Measurements from ENCODE around the gene PLGRKT. TPM values are rescaled to one million over a fixed set of nuclear protein-coding genes. Genes with fewer than 3 reads are reported as not detected.
"Not testable (repeated sequence)": the region's sequence is repeated elsewhere in the genome, so short reads cannot be mapped to it uniquely, and the experiment has no call there.

PLGRKT gene
- total and polyA plus RNA-seq, 2 experiments from 2014 or later, result 13.1 to 31.5 TPM

- Mint-ChIP-seq H3K36me3 (ENCODE audit: low read depth) (peaks cover 8% of the 10 kb centered on the region; the same call in 2 of the 3 replicates), H3K4me3 (no peak overlapping the region), H3K9me3 (peaks cover 31% of the 10 kb centered on the region), H3K4me1 (no peaks in the 10 kb centered on the region), H3K27ac (no peak overlapping the region), H3K27me3 (ENCODE audit: insufficient read depth, low read depth, poor library complexity) (no peaks in the 10 kb centered on the region)
- H3K4me1 ChIP-seq (ENCODE audit: insufficient read depth), result no peaks in the 10 kb centered on the region
- H3K4me3 ChIP-seq, result no peak overlapping the region
- H3K27ac ChIP-seq (ENCODE audit: low read depth), result no peak overlapping the region
- peak; percentile 49 for DNase-seq (ENCODE audit: low spot score)
- H3K27me3 ChIP-seq (ENCODE audit: insufficient read depth), result no peaks in the 10 kb centered on the region
- H2AFZ ChIP-seq, result no peak overlapping the region
- no peaks in the 10 kb centered on the region for H3K36me3 ChIP-seq (ENCODE audit: insufficient read depth)
- ATAC-seq, result peak; percentile 85
- no peak overlapping the region for H3K4me2 ChIP-seq
- H3K79me2 ChIP-seq (replicated peaks; ENCODE audit: insufficient read depth), result no peaks in the 10 kb centered on the region
- H3K9me2 ChIP-seq (ENCODE audit: insufficient read depth), result no peaks in the 10 kb centered on the region
- TF ChIP-seq NANOG (IDR thresholded peaks at IDR 0.05; ENCODE audit: borderline replicate concordance) (no peak), CTCF (conservative IDR thresholded peaks at IDR 0.05; ENCODE audit: low read depth in 2 of 2) (peak in 1 of 2 experiments; percentile 24; a peak in 2 of 4 replicates)
- H3F3A ChIP-seq (replicated peaks; ENCODE audit: low read depth), result no peaks in the 10 kb centered on the region
- no peaks in the 10 kb centered on the region for H4K20me1 ChIP-seq (replicated peaks; ENCODE audit: insufficient read depth)
Measured at GRCh38 chr9:5402217-5402616, 35.5 kb downstream of the PLGRKT start.

DNA sequence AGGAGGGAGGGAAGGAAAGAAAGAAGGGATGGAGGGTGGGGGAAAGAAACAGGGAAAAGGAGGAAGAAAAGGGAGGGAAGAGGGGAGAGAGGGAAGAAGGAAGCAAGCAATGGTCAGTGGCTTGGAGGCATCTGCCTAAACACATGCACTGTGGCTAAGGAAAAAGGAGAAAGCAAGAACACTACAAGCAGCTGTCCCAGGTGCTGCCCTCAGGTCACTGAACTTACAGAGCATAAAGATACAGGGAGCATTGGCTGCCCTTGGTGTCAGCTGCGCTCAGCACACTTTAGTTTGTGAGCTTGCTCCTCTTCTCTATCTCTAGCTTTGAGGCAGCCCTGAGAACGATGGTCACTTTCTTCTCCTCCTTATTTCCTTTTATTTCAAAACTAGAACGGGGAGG, 40.2 kb downstream of the PLGRKT start:
- not testable (repeated sequence) for H3K9me3 Mint-ChIP-seq; H3K4me1 ChIP-seq (ENCODE audit: insufficient read depth); H3K36me3 Mint-ChIP-seq (ENCODE audit: low read depth); H3K4me1 Mint-ChIP-seq; H3K27me3 Mint-ChIP-seq (ENCODE audit: insufficient read depth, low read depth, poor library complexity); H3K4me2 ChIP-seq; H3K27me3 ChIP-seq (ENCODE audit: insufficient read depth); H3K4me3 ChIP-seq; H3F3A ChIP-seq (replicated peaks; ENCODE audit: low read depth); DNase-seq (ENCODE audit: low spot score); H3K36me3 ChIP-seq (ENCODE audit: insufficient read depth); H3K9me2 ChIP-seq (ENCODE audit: insufficient read depth); H3K79me2 ChIP-seq (replicated peaks; ENCODE audit: insufficient read depth); H2AFZ ChIP-seq; H4K20me1 ChIP-seq (replicated peaks; ENCODE audit: insufficient read depth); H3K4me3 Mint-ChIP-seq; H3K27ac ChIP-seq (ENCODE audit: low read depth); H3K27ac Mint-ChIP-seq
- TF ChIP-seq, protein P1, sequence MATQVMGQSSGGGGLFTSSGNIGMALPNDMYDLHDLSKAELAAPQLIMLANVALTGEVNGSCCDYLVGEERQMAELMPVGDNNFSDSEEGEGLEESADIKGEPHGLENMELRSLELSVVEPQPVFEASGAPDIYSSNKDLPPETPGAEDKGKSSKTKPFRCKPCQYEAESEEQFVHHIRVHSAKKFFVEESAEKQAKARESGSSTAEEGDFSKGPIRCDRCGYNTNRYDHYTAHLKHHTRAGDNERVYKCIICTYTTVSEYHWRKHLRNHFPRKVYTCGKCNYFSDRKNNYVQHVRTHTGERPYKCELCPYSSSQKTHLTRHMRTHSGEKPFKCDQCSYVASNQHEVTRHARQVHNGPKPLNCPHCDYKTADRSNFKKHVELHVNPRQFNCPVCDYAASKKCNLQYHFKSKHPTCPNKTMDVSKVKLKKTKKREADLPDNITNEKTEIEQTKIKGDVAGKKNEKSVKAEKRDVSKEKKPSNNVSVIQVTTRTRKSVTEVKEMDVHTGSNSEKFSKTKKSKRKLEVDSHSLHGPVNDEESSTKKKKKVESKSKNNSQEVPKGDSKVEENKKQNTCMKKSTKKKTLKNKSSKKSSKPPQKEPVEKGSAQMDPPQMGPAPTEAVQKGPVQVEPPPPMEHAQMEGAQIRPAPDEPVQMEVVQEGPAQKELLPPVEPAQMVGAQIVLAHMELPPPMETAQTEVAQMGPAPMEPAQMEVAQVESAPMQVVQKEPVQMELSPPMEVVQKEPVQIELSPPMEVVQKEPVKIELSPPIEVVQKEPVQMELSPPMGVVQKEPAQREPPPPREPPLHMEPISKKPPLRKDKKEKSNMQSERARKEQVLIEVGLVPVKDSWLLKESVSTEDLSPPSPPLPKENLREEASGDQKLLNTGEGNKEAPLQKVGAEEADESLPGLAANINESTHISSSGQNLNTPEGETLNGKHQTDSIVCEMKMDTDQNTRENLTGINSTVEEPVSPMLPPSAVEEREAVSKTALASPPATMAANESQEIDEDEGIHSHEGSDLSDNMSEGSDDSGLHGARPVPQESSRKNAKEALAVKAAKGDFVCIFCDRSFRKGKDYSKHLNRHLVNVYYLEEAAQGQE (IDR thresholded peaks at IDR 0.05; ENCODE audit: unreplicated experiment), result peak; percentile 54
- peak; percentile 90 for ATAC-seq

- Mint-ChIP-seq H3K4me3 (no peak overlapping the region), H3K27ac (no peak overlapping the region), H3K4me1 (no peaks in the 10 kb centered on the region), H3K36me3 (ENCODE audit: low read depth) (no peaks in the 10 kb centered on the region), H3K27me3 (ENCODE audit: insufficient read depth, low read depth, poor library complexity) (no peaks in the 10 kb centered on the region), H3K9me3 (no peaks in the 10 kb centered on the region)
- H3K79me2 ChIP-seq (replicated peaks; ENCODE audit: insufficient read depth), result no peaks in the 10 kb centered on the region
- H2AFZ ChIP-seq, result no peak overlapping the region
- no peak overlapping the region for H3K27ac ChIP-seq (ENCODE audit: low read depth)
- no peaks in the 10 kb centered on the region for H3K27me3 ChIP-seq (ENCODE audit: insufficient read depth)
- no peak for ATAC-seq
- no peak for DNase-seq (ENCODE audit: low spot score)
- H3K36me3 ChIP-seq (ENCODE audit: insufficient read depth), result no peaks in the 10 kb centered on the region
- H3F3A ChIP-seq (replicated peaks; ENCODE audit: low read depth), result no peaks in the 10 kb centered on the region
- H3K4me1 ChIP-seq (ENCODE audit: insufficient read depth), result no peaks in the 10 kb centered on the region
- TF ChIP-seq CREB1 (CRISPR knock-in tag; IDR thresholded peaks at IDR 0.05; ENCODE audit: low read depth), result no peak
- TF ChIP-seq ETS1 (IDR thresholded peaks at IDR 0.05), result no peak
- TF ChIP-seq ZNF114 (CRISPR knock-in tag; IDR thresholded peaks at IDR 0.05), result no peak
- TF ChIP-seq JUNB (IDR thresholded peaks at IDR 0.05; ENCODE audit: unreplicated experiment), result no peak
- no peak for TF ChIP-seq ZNF331 (CRISPR knock-in tag; IDR thresholded peaks at IDR 0.05; ENCODE audit: low read depth)
- no peak for TF ChIP-seq POLR2AphosphoS5 (IDR thresholded peaks at IDR 0.05; ENCODE audit: low read depth)
- no peak for TF ChIP-seq EZH2 (IDR thresholded peaks at IDR 0.05; ENCODE audit: low read depth, unreplicated experiment)
- TF ChIP-seq STAT1 (IDR thresholded peaks at IDR 0.05; ENCODE audit: unreplicated experiment), result no peak
- no peaks in the 10 kb centered on the region for H3K9me2 ChIP-seq (ENCODE audit: insufficient read depth)
- no peak overlapping the region for H3K4me2 ChIP-seq
- no peaks in the 10 kb centered on the region for H4K20me1 ChIP-seq (replicated peaks; ENCODE audit: insufficient read depth)
- no peak overlapping the region for H3K4me3 ChIP-seq
Measured at GRCh38 chr9:5395428-5395827, 42.3 kb downstream of the PLGRKT start.

DNA sequence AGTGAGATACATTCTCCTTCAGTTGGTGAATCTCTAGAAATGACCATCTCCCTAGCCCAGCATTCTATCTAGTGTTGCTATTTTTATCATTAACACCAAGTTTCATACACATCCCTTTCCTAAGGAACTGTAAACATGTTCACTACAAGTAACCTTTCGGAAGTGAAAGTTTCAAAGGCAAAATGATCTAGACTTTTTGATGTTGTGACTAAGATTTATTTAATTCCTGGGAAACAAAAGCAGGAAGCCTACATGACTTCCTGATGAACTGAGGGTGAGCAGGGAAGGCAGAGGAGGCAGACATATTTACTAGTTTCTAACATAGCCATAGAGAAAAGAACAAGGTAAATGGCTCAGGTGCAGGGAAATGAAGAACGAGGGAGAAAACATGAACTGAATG, 43.7 kb downstream of the PLGRKT start:
- not testable (repeated sequence) for H2AFZ ChIP-seq; H3K4me1 Mint-ChIP-seq; H3K4me3 Mint-ChIP-seq; H3F3A ChIP-seq (replicated peaks; ENCODE audit: low read depth); H3K4me1 ChIP-seq (ENCODE audit: insufficient read depth); ATAC-seq; H3K27me3 ChIP-seq (ENCODE audit: insufficient read depth); H3K36me3 Mint-ChIP-seq (ENCODE audit: low read depth); H3K36me3 ChIP-seq (ENCODE audit: insufficient read depth); H4K20me1 ChIP-seq (replicated peaks; ENCODE audit: insufficient read depth); H3K9me3 Mint-ChIP-seq; H3K4me3 ChIP-seq; H3K27me3 Mint-ChIP-seq (ENCODE audit: insufficient read depth, low read depth, poor library complexity); H3K79me2 ChIP-seq (replicated peaks; ENCODE audit: insufficient read depth); H3K27ac ChIP-seq (ENCODE audit: low read depth); H3K27ac Mint-ChIP-seq; H3K9me2 ChIP-seq (ENCODE audit: insufficient read depth); H3K4me2 ChIP-seq; DNase-seq (ENCODE audit: low spot score)
